Epithelial cell of proximal tubule (primary cell): ENCODE measurements around the gene ZSCAN29. TPM values are rescaled to one million over a fixed set of nuclear protein-coding genes. Genes with fewer than 3 reads are reported as not detected.

Source experiments
- DNase-seq: peaks from one replicate; pipeline ENCODE4 v3.0.0-alpha.2; 2011; ENCODE audit warnings: low read depth
- H3K4me3 ChIP-seq: 2 replicates; pipeline ENCODE4 v1.5.1; 2011; ENCODE audit warnings: low read depth, mild to moderate bottlenecking, low read length
- CTCF ChIP-seq: conservative IDR thresholded peaks from 2 replicates; pipeline ENCODE4 v1.5.1; 2012; ENCODE audit warnings: low read depth, mild to moderate bottlenecking, low read length
- total RNA-seq: library from RNA; depleted of rRNA; stranded (reverse); fragments of >200 nt; gene quantifications from 2 replicates; pipeline ENCODE4 v1.2.3, GENCODE V29; 2015

ZSCAN29 gene
- total RNA-seq, 1 donor from 2014 or later, result 29.1 TPM

- no peak overlapping the region for H3K4me3 ChIP-seq
- DNase-seq, result no peak
- no peak for TF ChIP-seq CTCF
Observed at GRCh38 chr15:43352693-43353382, 18.0 kb downstream of the ZSCAN29 start.

GRCh38 chr15:43347114-43347513 lies 23.7 kb downstream of the ZSCAN29 start:
- no peak for TF ChIP-seq CTCF
- H3K4me3 ChIP-seq, result no peak overlapping the region
- DNase-seq, result no peak

GRCh38 chr15:43346305-43346704 lies 24.5 kb downstream of the ZSCAN29 start:
- DNase-seq, result no peak
- no peak overlapping the region for H3K4me3 ChIP-seq
- peak; percentile 12 for TF ChIP-seq CTCF

DNA sequence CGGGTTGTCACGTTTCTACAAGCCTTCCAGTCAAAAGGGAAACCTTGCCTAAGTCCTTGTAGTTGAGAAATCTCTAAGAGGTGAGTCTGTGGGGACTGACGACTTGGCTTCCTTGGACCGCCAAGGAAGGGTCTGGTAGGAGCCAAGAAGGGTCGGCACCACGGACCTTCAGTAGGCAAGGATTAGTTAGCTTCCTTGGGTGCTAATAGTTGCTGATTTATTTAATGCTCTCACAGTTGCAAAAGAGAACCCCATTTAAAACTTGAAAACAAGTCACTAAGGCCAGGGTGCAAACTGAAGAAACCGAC lies 40.1 kb downstream of the ZSCAN29 start:
- DNase-seq, result no peak
- H3K4me3 ChIP-seq, result peak overlapping the region; percentile 78
- TF ChIP-seq CTCF, result no peak

DNA sequence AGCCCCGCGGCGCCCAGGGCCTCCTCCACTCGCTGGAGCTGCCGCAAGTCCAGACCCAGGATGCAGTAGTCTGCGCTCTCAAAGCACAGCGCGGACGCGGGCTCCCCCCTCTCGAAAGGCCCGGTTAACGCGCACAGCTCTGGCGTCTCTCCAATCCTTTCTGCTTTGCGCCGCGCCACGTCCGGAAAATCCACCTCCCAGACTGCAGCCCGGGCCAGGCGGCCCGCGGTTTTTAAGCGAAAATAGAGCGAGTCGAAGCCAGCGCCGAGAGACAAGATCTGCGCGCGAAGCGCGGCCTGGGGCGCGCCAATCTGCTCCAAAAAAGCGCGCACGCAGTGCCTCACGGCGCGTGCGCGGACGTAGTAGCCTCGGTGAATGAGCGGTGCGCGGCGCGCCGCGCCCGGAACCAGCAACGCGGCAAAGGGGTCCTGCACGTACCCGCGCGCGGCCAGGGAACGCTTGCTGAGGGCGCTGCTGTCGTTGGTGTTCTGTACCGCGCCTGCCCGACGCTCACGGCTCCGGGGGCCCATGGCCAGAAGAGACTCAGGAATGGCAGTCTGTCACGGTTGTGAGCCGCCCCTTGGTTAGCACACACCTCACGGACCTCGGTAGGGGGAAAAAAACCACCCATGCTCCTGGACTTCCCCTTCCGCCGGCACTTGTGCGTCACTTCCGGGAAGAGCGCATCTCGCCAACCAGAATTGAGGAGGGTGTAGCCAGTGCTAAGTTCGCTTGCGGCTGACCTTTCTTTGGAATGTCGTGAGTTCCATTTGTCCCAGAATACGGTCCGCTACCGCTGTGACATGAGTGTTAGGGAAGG lies 40.7 kb downstream of the ZSCAN29 start, which contains the start of gene LCMT2:
LCMT2 (minus strand) TSS at position 614 of the 820 bp plus-strand sequence; CDS start at position 530, 84 bp downstream.
- H3K4me3 ChIP-seq, result peak within 1 kb of the TSS; percentile 78
- peak; percentile 87 for DNase-seq
- TF ChIP-seq CTCF, result no peak

- peak overlapping the region; percentile 78 for H3K4me3 ChIP-seq
- DNase-seq, result no peak
- TF ChIP-seq CTCF, result no peak
Observed at GRCh38 chr15:43329217-43329959, 41.5 kb downstream of the ZSCAN29 start.
